ENCODE results near the gene CHMP1A. TPM values are rescaled to one million over a fixed set of nuclear protein-coding genes. Genes with fewer than 3 reads are reported as not detected.

The CHMP1A gene
- total and polyA plus RNA-seq, 2 of the 8 experiments (the other 6 are each of a cell fraction or from before 2014, with no cell fraction given) = 64.4 to 75.8 TPM

- TF ChIP-seq CEBPB (IDR thresholded peaks at IDR 0.05; ENCODE audit: low read depth, low read length) (no peak), ATF3 (IDR thresholded peaks at IDR 0.05; ENCODE audit: insufficient read depth, low read depth, low read length) (no peak), EGR1 (IDR thresholded peaks at IDR 0.05; ENCODE audit: borderline replicate concordance, low read depth, low read length) (no peak), RBBP5 (IDR thresholded peaks at IDR 0.05; ENCODE audit: borderline replicate concordance, low read depth, low read length) (no peak), E2F6 (IDR thresholded peaks at IDR 0.05) (no peak), SIX5 (IDR thresholded peaks at IDR 0.05; ENCODE audit: low read depth, low read length) (no peak), CHD2 (IDR thresholded peaks at IDR 0.05; ENCODE audit: low read length) (no peak), EZH2 (IDR thresholded peaks at IDR 0.05; ENCODE audit: low read depth, low read length, severe bottlenecking) (no peak), BACH1 (IDR thresholded peaks at IDR 0.05; ENCODE audit: low read length) (no peak), CREB1 (IDR thresholded peaks at IDR 0.05) (no peak)
These were observed 18.1 kb downstream of the CHMP1A start for GRCh38 chr16:89639385-89639784.

More at GRCh38 chr16:89639385-89639784, 18.1 kb downstream of the CHMP1A start:
- Histone ChIP-seq H3K27ac (ENCODE audit: low read depth, low read length) (no peak overlapping the region), H2BK20ac (ENCODE audit: low read length) (no peak overlapping the region), H3K4ac (replicated peaks; ENCODE audit: insufficient read length, low read depth, low read length) (no peak overlapping the region), H3K23ac (ENCODE audit: insufficient read length) (no peak overlapping the region), H2BK120ac (replicated peaks; ENCODE audit: low read depth, low read length) (no peak overlapping the region), H3K36me3 (ENCODE audit: control insufficient read depth in 2 of 4, insufficient read depth in 4 of 4, low read length in 3 of 4) (no peaks in the 10 kb centered on the region), H3K9ac (replicated peaks in 1 of 4; ENCODE audit: extremely low read depth in 1 of 4, low read depth in 3 of 4, low read length in 3 of 4) (no peak overlapping the region), H3K56ac (replicated peaks; ENCODE audit: insufficient read length, low read depth, low read length) (no peak overlapping the region), H3K18ac (ENCODE audit: extremely low read depth, low read length) (no peak overlapping the region), H2AFZ (ENCODE audit: low read length) (no peak overlapping the region), H3K4me1 (replicated peaks in 1 of 4; ENCODE audit: control insufficient read depth in 3 of 4, insufficient read depth in 4 of 4, low read length in 3 of 4) (no peaks in the 10 kb centered on the region), H3K27me3 (replicated peaks in 1 of 4; ENCODE audit: control insufficient read depth in 3 of 4, extremely low read depth in 1 of 4, insufficient read depth in 3 of 4, low read length in 3 of 4) (no peaks in the 10 kb centered on the region; a peak in 1 of 7 replicates), H3K23me2 (ENCODE audit: low read depth, low read length) (peaks cover 1% of the 10 kb centered on the region; the same call in 1 of the 2 replicates), H3K79me2 (ENCODE audit: control insufficient read depth in 1 of 2, insufficient read depth in 2 of 2, low read length in 2 of 2) (no peaks in the 10 kb centered on the region), H2BK12ac (ENCODE audit: low read depth, low read length) (no peak overlapping the region), H4K91ac (replicated peaks; ENCODE audit: insufficient read length, low read length) (no peak overlapping the region), H3K9me3 (ENCODE audit: insufficient read depth in 2 of 2, low read depth in 1 of 2, low read length in 1 of 2) (no peaks in the 10 kb centered on the region), H2BK15ac (ENCODE audit: low read length) (no peak overlapping the region), H3K4me3 (ENCODE audit: extremely low read depth in 1 of 4, insufficient read depth in 2 of 4, low read depth in 3 of 4, low read length in 4 of 4) (no peak overlapping the region), H4K5ac (ENCODE audit: insufficient read length, low read depth, low read length) (no peak overlapping the region), H2AK5ac (ENCODE audit: low read depth, low read length) (no peak overlapping the region), H3K79me1 (ENCODE audit: low read depth, low read length) (no peaks in the 10 kb centered on the region), H2BK5ac (ENCODE audit: low read depth, low read length) (no peak overlapping the region), H4K8ac (ENCODE audit: extremely low read depth, insufficient read depth, low read length) (no peak overlapping the region), H4K20me1 (replicated peaks in 1 of 2; ENCODE audit: control insufficient read depth in 1 of 2, insufficient read depth in 2 of 2, low read length in 2 of 2) (peaks cover 0 to 2% of the 10 kb centered on the region in 2 experiments), H3K4me2 (ENCODE audit: insufficient read depth in 1 of 2, low read depth in 2 of 2, low read length in 2 of 2) (no peak overlapping the region), H3K14ac (ENCODE audit: insufficient read length) (no peak overlapping the region)
- FAIRE-seq (no peak), DNase-seq (ENCODE audit: low read depth in 1 of 2, low spot score in 2 of 2) (no peak)
- CTCF ChIA-PET (ENCODE audit: partially characterized antibody) = interaction anchor here (0.9 to 5.4 kb wide), 7 partner anchors 8 to 32 kb away, joined by 3 to 56 read pairs (median 7); partner anchors contain the start of gene DPEP1
- POLR2A ChIA-PET (ENCODE audit: partially characterized antibody) = interaction anchor here (0.8 to 1.1 kb wide), 2 partner anchors 10 to 14 kb away, joined by 3 read pairs; no protein-coding TSS in a partner anchor
- WGBS, 2 experiments (ENCODE audit: extremely low coverage in 1 of 2, insufficient coverage in 1 of 2, insufficient read length in 1 of 2, insufficient replicate concordance in 2 of 2, low coverage in 1 of 2, low lambda C conversion rate in 2 of 2, missing lambda C conversion rate in 1 of 2) = 89% methylated on average over 6 of the region's 6 CpGs; no CpG with 5 or more reads in 1 of the 2 experiments

Measured in H1 (cell line).